Lung (tissue), 12 donors: ENCODE measurements around the gene DECR2. TPM values are rescaled to one million over a fixed set of nuclear protein-coding genes. Genes with fewer than 3 reads are reported as not detected.

Experiments used
- ATAC-seq: fragments of 200-7000 bp; cut with Tn5 transposase; one replicate; pipeline ENCODE4 v1.9.1; 2020; ENCODE audit warnings: moderate number of reproducible peaks; ENCODE audit not compliant: insufficient read depth, low FRiP score
- DNase-seq, 3 donors: peaks; one replicate each; pipeline ENCODE4 v3.0.0-alpha.2; 2013 to 2017
- H3K27ac ChIP-seq, 2 donors: one replicate each; pipeline ENCODE4 v1.5.1; 2013; ENCODE audit warnings: mild to moderate bottlenecking in 2 of 2, moderate library complexity in 2 of 2, control low read depth in 1 of 2, inconsistent platforms in 1 of 2, low read depth in 1 of 2, low read length in 1 of 2
- H3K27me3 ChIP-seq, 3 donors: one replicate each; pipeline ENCODE4 v1.5.1; 2013; ENCODE audit warnings: low read length in 2 of 3; ENCODE audit not compliant: control insufficient read depth in 3 of 3, insufficient read depth in 3 of 3
- H3K36me3 ChIP-seq, 4 donors: one replicate each; pipeline ENCODE4 v1.5.1; 2013; ENCODE audit warnings: low read length in 4 of 4, mild to moderate bottlenecking in 1 of 4, moderate library complexity in 1 of 4; ENCODE audit not compliant: control insufficient read depth in 4 of 4, insufficient read depth in 4 of 4
- H3K4me1 ChIP-seq, 5 donors: one replicate each; pipeline ENCODE4 v1.5.1; 2013; ENCODE audit warnings: low read length in 5 of 5, mild to moderate bottlenecking in 2 of 5, moderate library complexity in 1 of 5; ENCODE audit not compliant: control insufficient read depth in 5 of 5, insufficient read depth in 5 of 5
- H3K4me3 ChIP-seq: one replicate; pipeline ENCODE4 v1.5.1; 2013; ENCODE audit warnings: mild to moderate bottlenecking, control low read depth, moderate library complexity
- H3K9ac ChIP-seq, 2 donors: one replicate each; pipeline ENCODE4 v1.5.1; 2013; ENCODE audit warnings: low read length in 2 of 2, control low read depth in 1 of 2; ENCODE audit not compliant: insufficient read depth in 1 of 2
- H3K9me3 ChIP-seq, 4 donors: one replicate each; pipeline ENCODE4 v1.5.1; 2013; ENCODE audit warnings: low read length in 3 of 4, mild to moderate bottlenecking in 1 of 4, moderate library complexity in 1 of 4; ENCODE audit not compliant: control insufficient read depth in 4 of 4, insufficient read depth in 3 of 4
- CTCF ChIP-seq: IDR thresholded peaks from 2 replicates; pipeline ENCODE4 v1.5.1; 2012; ENCODE audit warnings: mild to moderate bottlenecking; ENCODE audit errors: control extremely low read depth, extremely low read depth
- WGBS, 2 donors: extraction: QIAGEN DNeasy Blood & Tissue Kit; methylation state at CpG; one replicate each; pipeline ENCODE4 v1.1.7; 2013; 5-methylcytosine and 5-hydroxymethylcytosine counted together
- polyA plus RNA-seq, 2 donors: library from polyadenylated mRNA; stranded (reverse); fragments of 200-250 nt; gene quantifications; one replicate each; pipeline ENCODE4 v1.2.1, GENCODE V29; 2013
- total RNA-seq, 2 donors: library from RNA; depleted of rRNA in 1 of 2; stranded (reverse); fragments of >200 nt in 1 of 2; gene quantifications; one replicate each; pipeline ENCODE4 v1.2.1, GENCODE V29; 2014 to 2021
- donor health status: control.
- donor health status: control.
- donor health status: Bipolar disorder and iron deficiency.
- donor health status: healthy.
- donor health status: DM: yes; HTN: yes; CAD: no.

DECR2 gene
- total and polyA plus RNA-seq, 4 donors, result 5.2 to 18.3 (median 15.7) TPM

GRCh38 chr16:442976-443375, 41.3 kb downstream of the DECR2 start:
- no peak overlapping the region for H3K27ac ChIP-seq
- H3K36me3 ChIP-seq, result peaks cover 0 to 7% (median 5%) of the 10 kb centered on the region in 4 donors
- no peaks in the 10 kb centered on the region for H3K9me3 ChIP-seq
- whole genome bisulfite sequencing, 2 donors, result 77 to 82% methylated on average over 6 of the region's 6 CpGs
- H3K4me1 ChIP-seq, result no peaks in the 10 kb centered on the region
- TF ChIP-seq CTCF, result no peak
- no peak overlapping the region for H3K4me3 ChIP-seq
- ATAC-seq (no peak), DNase-seq (no peak)
- H3K27me3 ChIP-seq, result no peaks in the 10 kb centered on the region
- H3K9ac ChIP-seq, result no peak overlapping the region

DNA sequence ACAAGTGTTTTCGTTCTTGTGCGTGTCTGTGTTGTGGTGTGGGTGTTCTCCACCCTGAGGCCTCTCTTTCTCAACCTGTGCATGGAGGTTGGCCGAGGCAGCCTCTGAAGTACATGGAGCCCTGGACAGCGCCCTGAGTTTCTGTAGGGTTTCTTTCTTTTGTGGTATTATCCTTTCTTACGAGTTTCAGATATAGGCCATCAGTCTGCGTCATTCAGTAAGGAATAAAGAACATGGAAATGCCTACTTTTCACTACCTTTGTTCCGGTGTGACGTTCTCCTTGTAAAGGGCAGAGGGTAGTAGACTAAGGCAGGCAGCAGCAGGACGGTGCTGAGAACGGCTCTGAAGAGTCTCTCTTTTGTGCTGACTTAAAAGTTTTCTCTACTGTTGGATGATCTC, 42.3 kb downstream of the DECR2 start:
- WGBS, 2 donors, result 91 to 95% methylated on average over 10 of the region's 10 CpGs

DNA sequence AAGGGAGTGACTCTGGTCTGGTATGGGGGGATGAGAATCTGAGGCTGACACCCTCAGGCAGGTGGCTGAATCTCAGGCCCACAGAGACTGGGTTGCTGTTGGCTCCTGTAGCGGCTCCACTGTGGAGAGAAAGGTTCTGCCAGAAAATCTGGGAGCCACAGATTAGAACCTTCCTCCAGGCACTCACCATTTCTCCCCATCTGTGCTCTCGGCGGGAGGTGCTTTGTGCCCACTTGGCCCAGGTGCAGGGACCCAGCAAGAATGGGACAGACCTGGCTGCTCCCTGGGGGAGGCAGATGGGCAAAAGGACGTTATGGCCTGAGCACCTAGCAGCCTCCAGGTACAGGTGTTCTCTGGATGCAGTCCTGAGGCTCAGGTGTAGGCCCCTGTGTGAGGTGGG, 43.9 kb downstream of the DECR2 start:
- H3K27me3 ChIP-seq, result no peaks in the 10 kb centered on the region
- no peak overlapping the region for H3K27ac ChIP-seq
- H3K9ac ChIP-seq, result no peak overlapping the region
- no peak for TF ChIP-seq CTCF
- H3K36me3 ChIP-seq, result peaks cover 0 to 5% (median 3%) of the 10 kb centered on the region in 4 donors
- H3K4me3 ChIP-seq, result no peak overlapping the region
- 90 to 95% methylated on average over 4 of the region's 4 CpGs for WGBS, 2 donors
- ATAC-seq (no peak), DNase-seq (no peak)
- no peaks in the 10 kb centered on the region for H3K9me3 ChIP-seq
- peaks cover 0 to 4% (median 0%) of the 10 kb centered on the region in 5 donors for H3K4me1 ChIP-seq

More for the DNA sequence above, 42.3 kb downstream of the DECR2 start:
- no peak overlapping the region for H3K4me3 ChIP-seq
- H3K9me3 ChIP-seq, result no peaks in the 10 kb centered on the region
- no peaks in the 10 kb centered on the region for H3K4me1 ChIP-seq
- peaks cover 0 to 7% (median 5%) of the 10 kb centered on the region in 4 donors for H3K36me3 ChIP-seq
- TF ChIP-seq CTCF, result no peak
- H3K27me3 ChIP-seq, result no peaks in the 10 kb centered on the region
- DNase-seq (no peak), ATAC-seq (no peak)
- H3K9ac ChIP-seq, result no peak overlapping the region
- no peak overlapping the region for H3K27ac ChIP-seq

GRCh38 chr16:450385-450784, 48.7 kb downstream of the DECR2 start:
- Histone ChIP-seq H3K36me3 (no peaks in the 10 kb centered on the region), H3K9ac (no peak overlapping the region), H3K9me3 (no peaks in the 10 kb centered on the region), H3K4me3 (no peak overlapping the region), H3K27me3 (no peaks in the 10 kb centered on the region), H3K4me1 (peaks cover 0 to 4% (median 0%) of the 10 kb centered on the region in 5 donors), H3K27ac (no peak overlapping the region)
- 61 to 74% methylated on average over 8 of the region's 8 CpGs for WGBS, 2 donors
- no peak for TF ChIP-seq CTCF
- DNase-seq, result no peak
- ATAC-seq, result no peak
